H1 (cell line): ENCODE data around the gene ELFN1. TPM values are rescaled to one million over a fixed set of nuclear protein-coding genes. Genes with fewer than 3 reads are reported as not detected.

Experiments
- CTCF ChIA-PET: fragments of 300-600 bp; sonication (Branson Sonifier 250); formaldehyde crosslinking; loops from one replicate; lab custom pipeline; 2021; ENCODE audit not compliant: partially characterized antibody; lab: Charles Lee
- POLR2A ChIA-PET: fragments of 300-600 bp; sonication (Branson Sonifier 250); formaldehyde crosslinking; loops from one replicate; lab custom pipeline; 2021; ENCODE audit warnings: inconsistent platforms; ENCODE audit not compliant: partially characterized antibody; lab: Charles Lee
- DNase-seq, 2 experiments: peaks; one replicate each; pipeline versions ENCODE4 v3.0.0 to v3.0.0-alpha.2; 2010 to 2022; ENCODE audit warnings: low spot score in 2 of 2, low read depth in 1 of 2, mixed read lengths in 1 of 2
- FAIRE-seq: peaks from 2 replicates; lab custom pipeline; 2011; peaks lifted over from hg19 to GRCh38; lab: Jason Lieb, UNC
- H2AFZ ChIP-seq: 2 replicates; pipeline ENCODE4 v1.8.1; 2012; ENCODE audit warnings: low read length, inconsistent platforms
- H2AK5ac ChIP-seq: 2 replicates; pipeline ENCODE4 v1.6.1; 2013; ENCODE audit warnings: low read depth, low read length
- H2BK120ac ChIP-seq: replicated peaks from 2 replicates; pipeline ENCODE3; 2013; ENCODE audit warnings: low read depth, low read length, inconsistent platforms
- H2BK12ac ChIP-seq: 2 replicates; pipeline ENCODE4 v1.6.1; 2013; ENCODE audit warnings: low read depth, low read length
- H2BK15ac ChIP-seq: 2 replicates; pipeline ENCODE4 v1.6.1; 2013; ENCODE audit warnings: low read length
- H2BK20ac ChIP-seq: 2 replicates; pipeline ENCODE4 v1.6.1; 2013; ENCODE audit warnings: low read length
- H2BK5ac ChIP-seq: 2 replicates; pipeline ENCODE4 v1.6.1; 2013; ENCODE audit warnings: low read depth, low read length
- H3K14ac ChIP-seq: 2 replicates; pipeline ENCODE4 v1.6.1; 2013; ENCODE audit warnings: inconsistent platforms; ENCODE audit not compliant: insufficient read length
- H3K18ac ChIP-seq: 2 replicates; pipeline ENCODE4 v1.6.1; 2013; ENCODE audit warnings: low read length; ENCODE audit errors: extremely low read depth
- H3K23ac ChIP-seq: 2 replicates; pipeline ENCODE4 v1.6.1; 2013; ENCODE audit warnings: inconsistent platforms; ENCODE audit not compliant: insufficient read length
- H3K23me2 ChIP-seq: 2 replicates; pipeline ENCODE4 v1.6.1; 2013; ENCODE audit warnings: low read depth, low read length
- H3K27ac ChIP-seq: 2 replicates; pipeline ENCODE4 v1.6.1; 2011; ENCODE audit warnings: low read depth, low read length, inconsistent platforms
- H3K27me3 ChIP-seq, 4 experiments: replicated peaks in 1 of 4; 1 replicate in 1 of 4; 2 replicates in 3 of 4; pipeline versions ENCODE4 v1.6.1 to v1.8.1; 2011 to 2013; ENCODE audit warnings: low read length in 3 of 4, mild to moderate bottlenecking in 3 of 4, inconsistent platforms in 2 of 4, mixed read lengths in 2 of 4, moderate library complexity in 1 of 4; ENCODE audit not compliant: control insufficient read depth in 3 of 4, insufficient read depth in 3 of 4; ENCODE audit errors: extremely low read depth in 1 of 4
- H3K36me3 ChIP-seq, 4 experiments: 2 replicates each; pipeline versions ENCODE4 v1.6.1 to v1.8.1; 2011 to 2013; ENCODE audit warnings: mild to moderate bottlenecking in 4 of 4, low read length in 3 of 4, moderate library complexity in 2 of 4, control low read depth in 1 of 4, inconsistent platforms in 1 of 4; ENCODE audit not compliant: insufficient read depth in 4 of 4, control insufficient read depth in 2 of 4
- H3K4ac ChIP-seq: replicated peaks from 2 replicates; pipeline ENCODE3; 2013; ENCODE audit warnings: low read length, low read depth, mixed read lengths, inconsistent platforms; ENCODE audit not compliant: insufficient read length
- H3K4me1 ChIP-seq, 4 experiments: replicated peaks in 1 of 4; 1 replicate in 1 of 4; 2 replicates in 3 of 4; pipeline versions ENCODE4 v1.6.1 to v1.8.1; 2011 to 2013; ENCODE audit warnings: low read length in 3 of 4, inconsistent platforms in 2 of 4, mixed read lengths in 1 of 4; ENCODE audit not compliant: insufficient read depth in 4 of 4, control insufficient read depth in 3 of 4
- H3K4me2 ChIP-seq, 2 experiments: 2 replicates each; pipeline versions ENCODE4 v1.6.1 to v1.8.1; 2011 to 2013; ENCODE audit warnings: low read depth in 2 of 2, low read length in 2 of 2, control low read depth in 1 of 2, inconsistent platforms in 1 of 2, mild to moderate bottlenecking in 1 of 2; ENCODE audit not compliant: insufficient read depth in 1 of 2
- H3K4me3 ChIP-seq, 4 experiments: fragments of 200-600, 300-600 bp in 1 of 4; sonication (generic), shearing (Covaris generic), sonication (Bioruptor Twin) in 1 of 4; 2 replicates each; pipeline versions ENCODE4 v1.5.1 to v1.8.1; 2011 to 2016; ENCODE audit warnings: low read length in 4 of 4, low read depth in 3 of 4, control low read depth in 2 of 4, inconsistent platforms in 2 of 4, mild to moderate bottlenecking in 2 of 4, mixed read lengths in 1 of 4, moderate library complexity in 1 of 4; ENCODE audit not compliant: insufficient read depth in 2 of 4; ENCODE audit errors: extremely low read depth in 1 of 4
- H3K56ac ChIP-seq: replicated peaks from 2 replicates; pipeline ENCODE3; 2013; ENCODE audit warnings: low read depth, mild to moderate bottlenecking, mixed read lengths, low read length, inconsistent platforms; ENCODE audit not compliant: insufficient read length
- H3K79me1 ChIP-seq: 2 replicates; pipeline ENCODE4 v1.6.1; 2013; ENCODE audit warnings: low read depth, low read length, control low read depth
- H3K79me2 ChIP-seq, 2 experiments: 2 replicates each; pipeline versions ENCODE4 v1.6.1 to v1.8.1; 2012 to 2013; ENCODE audit warnings: low read length in 2 of 2, mild to moderate bottlenecking in 2 of 2, inconsistent platforms in 1 of 2; ENCODE audit not compliant: insufficient read depth in 2 of 2, control insufficient read depth in 1 of 2
- H3K9ac ChIP-seq, 4 experiments: replicated peaks in 1 of 4; 1 replicate in 1 of 4; 2 replicates in 3 of 4; pipeline versions ENCODE4 v1.6.1 to v1.8.1; 2011 to 2013; ENCODE audit warnings: low read depth in 3 of 4, low read length in 3 of 4, control low read depth in 2 of 4, mild to moderate bottlenecking in 2 of 4, moderate library complexity in 2 of 4, inconsistent platforms in 1 of 4; ENCODE audit errors: extremely low read depth in 1 of 4
- H3K9me3 ChIP-seq, 2 experiments: 2 replicates each; pipeline versions ENCODE4 v1.6.1 to v1.8.1; 2012 to 2013; ENCODE audit warnings: mild to moderate bottlenecking in 2 of 2, moderate library complexity in 2 of 2, control low read depth in 1 of 2, inconsistent platforms in 1 of 2, low read depth in 1 of 2, low read length in 1 of 2, mixed read lengths in 1 of 2; ENCODE audit not compliant: insufficient read depth in 2 of 2
- H4K20me1 ChIP-seq, 2 experiments: replicated peaks in 1 of 2; 2 replicates each; pipeline versions ENCODE3 to v1.8.1; 2011 to 2013; ENCODE audit warnings: inconsistent platforms in 2 of 2, low read length in 2 of 2, mild to moderate bottlenecking in 1 of 2; ENCODE audit not compliant: insufficient read depth in 2 of 2, control insufficient read depth in 1 of 2
- H4K5ac ChIP-seq: 2 replicates; pipeline ENCODE4 v1.6.1; 2013; ENCODE audit warnings: low read length, low read depth, mixed read lengths, inconsistent platforms; ENCODE audit not compliant: insufficient read length
- H4K8ac ChIP-seq: 2 replicates; pipeline ENCODE4 v1.8.0; 2013; ENCODE audit warnings: mild to moderate bottlenecking, moderate library complexity, low read length, inconsistent platforms; ENCODE audit not compliant: insufficient read depth; ENCODE audit errors: extremely low read depth
- H4K91ac ChIP-seq: replicated peaks from 2 replicates; pipeline ENCODE3; 2013; ENCODE audit warnings: low read length, mixed read lengths, inconsistent platforms; ENCODE audit not compliant: insufficient read length
- CREB1 ChIP-seq: IDR thresholded peaks from 2 replicates; pipeline ENCODE4 v1.6.1; 2012; ENCODE audit warnings: inconsistent platforms
- CTCF ChIP-seq, 3 experiments: IDR thresholded peaks; 1 replicate in 2 of 3; 2 replicates in 1 of 3; pipeline versions ENCODE4 v1.5.1 to v1.6.1; 2011; ENCODE audit warnings: low read length in 3 of 3, mild to moderate bottlenecking in 3 of 3, inconsistent platforms in 2 of 3, low read depth in 1 of 3, moderate library complexity in 1 of 3; ENCODE audit not compliant: insufficient read depth in 1 of 3; ENCODE audit errors: control extremely low read depth in 1 of 3
- EGR1 ChIP-seq: IDR thresholded peaks from 2 replicates; pipeline ENCODE4 v1.6.1; 2011; ENCODE audit warnings: low read depth, low read length, borderline replicate concordance
- GTF2F1 ChIP-seq: IDR thresholded peaks from 2 replicates; pipeline ENCODE4 v1.6.1; 2012; ENCODE audit warnings: low read depth, low read length, improper control_type of control experiment, borderline replicate concordance
- HDAC2 ChIP-seq, 2 experiments: fragments of 300-600 bp in 1 of 2; sonication (generic) in 1 of 2; IDR thresholded peaks; 2 replicates each; pipeline ENCODE4 v1.6.1; 2011 to 2012; ENCODE audit warnings: low read depth in 2 of 2, low read length in 2 of 2, mild to moderate bottlenecking in 2 of 2, moderate library complexity in 2 of 2, borderline replicate concordance in 1 of 2, inconsistent platforms in 1 of 2
- PHF8 ChIP-seq: fragments of 200-600 bp; sonication (generic); conservative IDR thresholded peaks from 2 replicates; pipeline ENCODE4 v1.7.1; 2012; ENCODE audit warnings: low read depth, mild to moderate bottlenecking, inconsistent platforms, low read length, moderate library complexity
- RXRA ChIP-seq: IDR thresholded peaks from 2 replicates; pipeline ENCODE4 v1.6.1; 2011; ENCODE audit warnings: low read depth, mild to moderate bottlenecking, low read length, moderate library complexity; ENCODE audit not compliant: insufficient read depth
- SAP30 ChIP-seq: fragments of 300-600 bp; sonication (generic); IDR thresholded peaks from 2 replicates; pipeline ENCODE4 v1.7.1; 2012; ENCODE audit warnings: low read length, moderate library complexity, mild to moderate bottlenecking, inconsistent platforms; ENCODE audit not compliant: insufficient read depth, insufficient replicate concordance
- SIN3A ChIP-seq, 2 experiments: IDR thresholded peaks in 1 of 2; conservative IDR thresholded peaks in 1 of 2; 2 replicates each; pipeline ENCODE4 v1.6.1; 2011 to 2012; ENCODE audit warnings: low read length in 2 of 2, improper control_type of control experiment in 1 of 2, low read depth in 1 of 2, mild to moderate bottlenecking in 1 of 2
- TEAD4 ChIP-seq: IDR thresholded peaks from 2 replicates; pipeline ENCODE4 v1.6.1; 2012; ENCODE audit warnings: low read depth, low read length, inconsistent platforms, mixed read lengths
- WGBS, 2 experiments: shearing (Covaris generic) in 1 of 2; methylation state at CpG; one replicate each; pipeline versions ENCODE4 v1.1.6 to v1.1.7; 2013 to 2015; ENCODE audit warnings: low lambda C conversion rate in 2 of 2, mixed read lengths in 2 of 2, inconsistent platforms in 1 of 2, low coverage in 1 of 2, missing lambda C conversion rate in 1 of 2; ENCODE audit not compliant: insufficient replicate concordance in 2 of 2, insufficient coverage in 1 of 2, insufficient read length in 1 of 2; ENCODE audit errors: extremely low coverage in 1 of 2, missing lambda C conversion rate in 1 of 2; 5-methylcytosine and 5-hydroxymethylcytosine counted together
- polyA plus RNA-seq, 7 experiments: library from polyadenylated mRNA; depleted of rRNA in 3 of 7; stranded (reverse) in 5 of 7; unstranded in 2 of 7; fragments of >200 nt in 5 of 7; fragments of 200-250 nt in 2 of 7; gene quantifications; 1 replicate in 5 of 7; 2 replicates in 1 of 7; 4 replicates in 1 of 7; pipeline versions ENCODE4 v1.2.1 to v1.2.3, GENCODE V29; 2011 to 2013; ENCODE audit warnings: missing spikeins in 2 of 7, mixed read lengths in 2 of 7
- total RNA-seq: library from RNA; stranded (reverse); fragmentation: NEBNext Ultra II Directional; extraction: Animal tissue kit (Norgen Biotek cat#: 25700); gene quantifications from 2 replicates; pipeline ENCODE4 v1.2.1, GENCODE V29; 2021

Gene ELFN1
- total and polyA plus RNA-seq, 2 of the 8 experiments (the other 6 are each of a cell fraction or from before 2014, with no cell fraction given), result 2.0 to 4.5 TPM

- Histone ChIP-seq H3K23me2 (peaks cover 10% of the 10 kb centered on the region; the same call in 1 of the 2 replicates), H2BK15ac (no peak overlapping the region), H3K27ac (no peak overlapping the region), H4K5ac (no peak overlapping the region), H2BK20ac (no peak overlapping the region), H2AK5ac (no peak overlapping the region), H4K8ac (no peak overlapping the region), H3K79me1 (no peaks in the 10 kb centered on the region), H4K91ac (no peak overlapping the region), H2AFZ (no peak overlapping the region), H3K9ac (no peak overlapping the region), H3K4me1 (peaks cover 2 to 14% (median 11%) of the 10 kb centered on the region in 4 experiments), H3K36me3 (no peaks in the 10 kb centered on the region), H3K4ac (no peak overlapping the region), H2BK120ac (no peak overlapping the region), H3K27me3 (no peaks in the 10 kb centered on the region; a peak in 1 of 7 replicates), H3K4me3 (no peak overlapping the region), H3K23ac (no peak overlapping the region), H4K20me1 (peaks cover 0 to 11% of the 10 kb centered on the region in 2 experiments), H2BK12ac (no peak overlapping the region), H3K79me2 (no peaks in the 10 kb centered on the region), H3K56ac (peak overlapping the region; percentile 56), H2BK5ac (no peak overlapping the region), H3K4me2 (no peak overlapping the region), H3K9me3 (no peaks in the 10 kb centered on the region), H3K14ac (no peak overlapping the region), H3K18ac (no peak overlapping the region)
- CTCF ChIA-PET, result interaction anchor here (1.0 to 1.1 kb wide), 2 partner anchors 17 to 76 kb away, joined by 3 to 4 read pairs; no protein-coding TSS in a partner anchor
- no peak for DNase-seq
- FAIRE-seq, result no peak
- WGBS, 2 experiments, result 78 to 88% methylated on average over 1 of the region's 1 CpG
- POLR2A ChIA-PET, result no interaction called here
- TF ChIP-seq HDAC2 (IDR thresholded peaks at IDR 0.05; ENCODE audit: borderline replicate concordance in 1 of 2, low read depth in 2 of 2, low read length in 2 of 2) (no peak), TEAD4 (no peak), SAP30 (no peak), RXRA (no peak), PHF8 (no peak), SIN3A (conservative IDR thresholded peaks at IDR 0.05 in 1 of 2, IDR thresholded peaks at IDR 0.05 in 1 of 2; ENCODE audit: low read depth in 1 of 2, low read length in 2 of 2) (no peak), CTCF (IDR thresholded peaks at IDR 0.05; ENCODE audit: control extremely low read depth in 1 of 3, insufficient read depth in 1 of 3, low read depth in 1 of 3, low read length in 3 of 3) (no peak), GTF2F1 (no peak), CREB1 (no peak), EGR1 (no peak)
These were observed 20.4 kb downstream of the ELFN1 start for GRCh38 chr7:1690359-1690958.
